ENCODE measurements around the gene TKTL1.
"Not testable (repeated sequence)": the region's sequence is repeated elsewhere in the genome, so short reads cannot be mapped to it uniquely, and the experiment has no call there.

The TKTL1 gene, protein sequence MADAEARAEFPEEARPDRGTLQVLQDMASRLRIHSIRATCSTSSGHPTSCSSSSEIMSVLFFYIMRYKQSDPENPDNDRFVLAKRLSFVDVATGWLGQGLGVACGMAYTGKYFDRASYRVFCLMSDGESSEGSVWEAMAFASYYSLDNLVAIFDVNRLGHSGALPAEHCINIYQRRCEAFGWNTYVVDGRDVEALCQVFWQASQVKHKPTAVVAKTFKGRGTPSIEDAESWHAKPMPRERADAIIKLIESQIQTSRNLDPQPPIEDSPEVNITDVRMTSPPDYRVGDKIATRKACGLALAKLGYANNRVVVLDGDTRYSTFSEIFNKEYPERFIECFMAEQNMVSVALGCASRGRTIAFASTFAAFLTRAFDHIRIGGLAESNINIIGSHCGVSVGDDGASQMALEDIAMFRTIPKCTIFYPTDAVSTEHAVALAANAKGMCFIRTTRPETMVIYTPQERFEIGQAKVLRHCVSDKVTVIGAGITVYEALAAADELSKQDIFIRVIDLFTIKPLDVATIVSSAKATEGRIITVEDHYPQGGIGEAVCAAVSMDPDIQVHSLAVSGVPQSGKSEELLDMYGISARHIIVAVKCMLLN

DNA sequence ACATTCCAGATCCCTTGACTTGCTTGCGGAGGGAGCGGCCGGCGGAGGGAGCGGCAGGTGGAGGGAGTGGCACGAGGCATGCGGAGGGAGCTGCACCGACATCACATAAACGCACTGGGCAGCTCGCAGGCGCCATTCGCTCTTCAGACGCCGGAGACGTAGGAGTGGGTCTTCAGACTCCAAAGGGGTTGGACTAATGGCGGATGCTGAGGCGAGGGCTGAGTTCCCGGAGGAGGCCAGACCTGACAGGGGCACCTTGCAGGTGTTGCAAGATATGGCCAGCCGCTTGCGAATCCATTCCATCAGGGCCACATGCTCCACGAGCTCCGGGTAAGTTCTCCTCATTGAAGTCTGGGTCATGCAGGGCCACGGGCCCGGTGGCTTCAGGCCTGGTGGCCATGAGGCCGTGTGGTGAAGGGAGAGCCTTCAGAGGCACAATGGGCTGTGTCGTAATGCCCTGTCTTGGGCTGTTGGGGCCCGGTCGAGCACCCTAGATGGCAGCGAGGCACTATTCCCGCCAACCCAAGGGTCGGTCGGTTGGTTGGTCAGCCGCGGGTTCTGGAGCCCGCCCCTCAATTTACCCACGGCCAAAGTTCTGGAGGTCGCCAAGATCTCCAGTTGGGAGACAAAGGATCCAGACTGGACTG lies at the start of gene TKTL1:
TKTL1 (plus strand) TSS at position 132 of the 647 bp plus-strand sequence; CDS start at position 197, 65 bp downstream.
- DNase-seq: no peak

DNA sequence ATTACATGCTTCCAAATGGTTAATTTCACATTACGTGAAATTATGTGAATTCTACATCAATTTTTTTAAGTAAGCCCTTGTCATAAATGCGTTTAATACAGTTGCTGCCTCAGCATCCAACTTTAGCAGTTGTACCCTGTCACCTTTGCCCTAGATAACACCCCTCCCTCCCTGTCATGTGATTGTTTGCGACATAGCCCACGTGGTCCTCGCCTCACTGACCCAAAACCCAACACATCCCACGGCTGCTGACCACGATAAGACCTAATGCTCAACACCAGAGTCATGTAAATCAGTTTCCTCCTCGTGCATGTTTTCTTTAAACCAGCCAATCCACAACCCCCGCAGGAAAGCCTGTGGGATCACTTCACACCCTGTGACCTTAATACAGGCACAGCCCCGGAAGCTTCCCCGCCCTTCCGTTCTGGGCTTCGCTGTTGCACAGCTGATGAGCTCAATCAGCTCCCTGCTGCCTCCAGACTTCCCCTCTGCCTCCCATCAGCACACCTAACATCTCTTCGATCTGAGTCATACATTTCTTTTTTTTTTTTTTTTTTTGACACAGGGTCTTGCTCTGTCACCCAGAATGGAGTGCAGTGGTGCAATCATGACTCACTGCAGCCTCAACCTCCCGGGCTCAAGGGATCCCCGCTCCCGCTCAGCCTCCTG lies 48.1 kb upstream of the TKTL1 start:
- DNase-seq: not testable (repeated sequence)

DNA sequence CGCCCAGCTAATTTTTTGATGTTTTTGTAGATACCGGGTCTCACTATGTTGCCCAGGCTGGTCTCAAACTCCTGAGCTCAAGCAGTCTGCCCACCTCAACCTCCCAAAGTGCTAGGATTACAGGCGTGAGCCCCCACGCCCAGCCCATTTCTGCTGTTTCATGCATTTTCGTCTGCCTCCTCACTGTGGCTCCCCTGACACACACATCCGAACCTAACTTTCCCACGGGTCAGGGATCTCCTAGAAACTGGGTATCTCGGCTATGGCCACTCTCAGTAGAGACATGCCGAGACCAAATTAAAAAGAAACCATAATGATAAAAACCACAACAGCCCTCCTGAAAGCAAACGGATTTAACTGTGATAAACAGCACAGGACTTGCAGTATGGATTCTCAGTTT lies 47.5 kb upstream of the TKTL1 start:
- DNase-seq: not testable (repeated sequence)

DNA sequence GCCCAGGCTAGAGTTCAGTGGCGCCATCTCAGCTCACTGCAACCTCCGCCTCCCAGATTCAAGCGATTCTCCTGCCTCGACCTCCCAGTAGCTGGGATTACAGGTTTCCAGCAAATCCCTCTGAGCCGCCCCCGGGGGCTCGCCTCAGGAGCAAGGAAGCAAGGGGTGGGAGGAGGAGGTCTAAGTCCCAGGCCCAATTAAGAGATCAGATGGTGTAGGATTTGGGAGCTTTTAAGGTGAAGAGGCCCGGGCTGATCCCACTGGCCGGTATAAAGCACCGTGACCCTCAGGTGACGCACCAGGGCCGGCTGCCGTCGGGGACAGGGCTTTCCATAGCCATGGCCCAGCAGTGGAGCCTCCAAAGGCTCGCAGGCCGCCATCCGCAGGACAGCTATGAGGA lies 38.3 kb upstream of the TKTL1 start, which contains the start of gene OPN1MW3:
OPN1MW3 (plus strand) TSS at position 301 of the 400 bp plus-strand sequence; CDS start at position 339, 38 bp downstream.
- not testable (repeated sequence) for DNase-seq

- not testable (repeated sequence) for DNase-seq
Measured at GRCh38 chrX:154258711-154259110, 36.9 kb upstream of the TKTL1 start.

DNA sequence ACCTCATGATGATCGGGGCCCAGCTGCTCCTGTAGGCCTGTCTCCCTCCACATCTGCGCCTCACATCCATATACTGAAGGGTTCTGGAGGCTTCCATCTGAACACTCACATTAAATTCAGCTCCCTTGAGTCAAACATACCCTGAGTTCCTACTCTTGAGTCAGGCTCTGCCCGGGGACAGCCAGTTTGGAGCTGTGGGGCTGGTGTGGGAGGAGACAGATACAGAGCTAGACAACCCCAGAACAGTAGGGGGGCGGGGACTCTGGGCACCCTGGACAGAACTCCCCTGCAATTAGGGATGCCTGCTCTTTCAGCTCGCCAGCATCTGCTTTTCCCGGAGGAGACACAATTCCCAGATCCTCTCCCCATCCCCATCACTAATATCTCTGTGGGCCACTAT lies 32.5 kb upstream of the TKTL1 start:
- DNase-seq: not testable (repeated sequence)

DNA sequence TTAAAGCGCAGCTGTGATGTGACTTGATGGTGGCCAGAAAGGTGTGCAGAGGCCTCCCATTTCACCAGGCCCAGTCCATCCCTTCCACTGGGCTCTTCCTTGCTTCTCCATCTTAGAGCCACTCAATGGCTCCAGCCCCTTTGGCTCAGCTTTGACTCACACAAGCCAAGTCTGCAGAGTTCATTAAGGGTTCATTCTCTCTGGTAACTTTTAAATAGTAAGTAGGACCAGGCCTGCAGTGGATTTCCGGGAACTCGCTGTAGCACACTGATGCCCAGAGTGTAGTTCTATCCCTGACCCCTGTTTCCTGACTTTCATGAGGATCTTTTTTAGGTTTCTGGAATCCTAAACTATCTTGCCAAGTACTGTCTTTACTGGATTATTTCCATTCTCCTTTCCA lies 26.4 kb upstream of the TKTL1 start:
- DNase-seq: not testable (repeated sequence)

DNA sequence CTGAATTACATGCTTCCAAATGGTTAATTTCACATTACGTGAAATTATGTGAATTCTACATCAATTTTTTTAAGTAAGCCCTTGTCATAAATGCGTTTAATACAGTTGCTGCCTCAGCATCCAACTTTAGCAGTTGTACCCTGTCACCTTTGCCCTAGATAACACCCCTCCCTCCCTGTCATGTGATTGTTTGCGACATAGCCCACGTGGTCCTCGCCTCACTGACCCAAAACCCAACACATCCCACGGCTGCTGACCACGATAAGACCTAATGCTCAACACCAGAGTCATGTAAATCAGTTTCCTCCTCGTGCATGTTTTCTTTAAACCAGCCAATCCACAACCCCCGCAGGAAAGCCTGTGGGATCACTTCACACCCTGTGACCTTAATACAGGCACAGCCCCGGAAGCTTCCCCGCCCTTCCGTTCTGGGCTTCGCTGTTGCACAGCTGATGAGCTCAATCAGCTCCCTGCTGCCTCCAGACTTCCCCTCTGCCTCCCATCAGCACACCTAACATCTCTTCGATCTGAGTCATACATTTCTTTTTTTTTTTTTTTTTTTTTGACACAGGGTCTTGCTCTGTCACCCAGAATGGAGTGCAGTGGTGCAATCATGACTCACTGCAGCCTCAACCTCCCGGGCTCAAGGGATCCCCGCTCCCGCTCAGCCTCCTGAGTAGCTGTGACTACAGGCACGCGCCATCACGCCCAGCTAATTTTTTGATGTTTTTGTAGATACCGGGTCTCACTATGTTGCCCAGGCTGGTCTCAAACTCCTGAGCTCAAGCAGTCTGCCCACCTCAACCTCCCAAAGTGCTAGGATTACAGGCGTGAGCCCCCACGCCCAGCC lies 10.9 kb upstream of the TKTL1 start:
- not testable (repeated sequence) for DNase-seq

- DNase-seq: not testable (repeated sequence)
Measured at GRCh38 chrX:154286406-154286805, 9.2 kb upstream of the TKTL1 start.

- no peak for DNase-seq
Measured at GRCh38 chrX:154294791-154295574, 612 bp upstream of the TKTL1 start, which contains the start of gene TEX28. Gene TEX28 (minus strand): TSS chrX:154295124. CDS start chrX:154292117, 3,007 bp downstream.

DNA sequence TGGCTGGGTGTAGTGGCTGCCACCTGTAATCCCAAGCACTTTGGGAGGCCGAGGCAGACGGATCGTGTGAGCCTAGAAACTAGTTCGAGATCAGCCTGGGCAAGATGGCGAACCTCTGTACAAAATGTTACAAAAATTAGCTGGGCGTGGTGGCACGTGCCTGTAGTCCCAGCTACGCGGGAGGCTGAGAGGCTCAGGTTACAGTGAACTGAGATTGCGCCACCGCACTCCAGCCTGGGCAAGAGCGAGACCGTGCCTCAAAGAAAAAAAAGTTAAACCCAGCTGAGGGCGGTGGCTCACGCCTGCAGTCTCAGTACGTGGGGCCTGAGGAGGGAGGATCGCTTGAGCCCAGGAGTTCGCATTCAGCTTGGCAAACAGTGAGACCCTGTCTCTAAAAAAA lies 1.1 kb downstream of the TKTL1 start:
- DNase-seq: no peak

DNA sequence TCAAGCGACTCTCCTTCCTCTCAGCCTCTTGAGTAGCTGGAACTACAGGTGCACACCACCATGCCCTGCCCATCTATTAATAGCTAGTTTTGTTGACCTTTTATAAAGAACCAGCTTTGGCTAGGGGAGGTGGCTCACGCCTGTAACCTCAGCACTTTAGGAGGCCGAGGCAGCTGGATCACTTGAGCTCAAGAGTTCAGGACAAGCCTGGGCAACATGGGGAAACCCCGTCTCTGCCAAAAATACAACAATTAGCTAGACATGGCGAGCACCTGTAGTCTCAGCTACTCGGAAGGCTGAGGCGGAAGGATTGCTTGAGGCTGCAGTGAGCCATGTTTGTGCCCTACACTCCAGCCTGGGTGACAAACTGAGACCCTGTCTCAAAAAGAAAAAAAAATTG lies 2.7 kb downstream of the TKTL1 start:
- DNase-seq: no peak

DNA sequence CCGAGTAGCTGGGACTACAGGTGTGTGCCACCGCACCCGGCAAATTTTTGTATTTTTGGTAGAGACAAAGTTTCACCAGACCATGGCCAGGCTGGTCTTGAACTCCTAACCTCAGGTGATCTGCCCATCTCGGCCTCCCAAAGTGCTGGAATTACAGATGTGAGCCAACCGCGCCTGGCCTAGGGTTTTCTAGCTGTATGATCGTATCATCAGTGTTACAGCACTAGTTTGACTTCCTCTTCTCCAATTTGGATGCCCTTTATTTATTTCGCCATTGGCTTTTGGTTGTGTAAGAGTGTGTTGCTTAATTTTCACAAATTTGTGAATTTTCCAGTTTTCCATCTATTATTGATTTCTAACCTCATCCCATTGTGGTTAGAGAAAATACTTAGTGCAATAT lies 5.2 kb downstream of the TKTL1 start:
- DNase-seq: no peak

DNA sequence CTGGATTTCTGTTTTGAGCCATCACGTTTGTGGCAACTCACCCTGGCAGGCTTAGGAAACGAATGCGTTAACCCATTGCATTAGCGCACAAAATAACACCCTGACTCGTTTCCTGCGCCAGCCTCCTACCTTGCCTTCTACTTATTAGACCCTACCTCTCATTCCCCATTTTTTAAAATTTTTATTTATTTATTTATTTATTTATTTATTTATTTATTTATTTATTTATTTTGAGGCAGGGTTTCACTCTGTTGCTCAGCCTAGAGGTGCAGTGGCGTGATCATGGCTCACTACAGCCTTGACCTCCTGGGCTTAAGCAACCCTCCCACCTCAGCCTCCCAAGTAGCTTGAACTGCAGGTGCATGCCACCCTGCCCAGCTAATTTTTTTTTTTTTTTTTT lies 7.4 kb downstream of the TKTL1 start:
- DNase-seq: not testable (repeated sequence)

GRCh38 chrX:154303476-154303875 lies 7.9 kb downstream of the TKTL1 start:
- no peak for DNase-seq

- no peak for DNase-seq
Measured at GRCh38 chrX:154304846-154305245, 9.3 kb downstream of the TKTL1 start.

DNA sequence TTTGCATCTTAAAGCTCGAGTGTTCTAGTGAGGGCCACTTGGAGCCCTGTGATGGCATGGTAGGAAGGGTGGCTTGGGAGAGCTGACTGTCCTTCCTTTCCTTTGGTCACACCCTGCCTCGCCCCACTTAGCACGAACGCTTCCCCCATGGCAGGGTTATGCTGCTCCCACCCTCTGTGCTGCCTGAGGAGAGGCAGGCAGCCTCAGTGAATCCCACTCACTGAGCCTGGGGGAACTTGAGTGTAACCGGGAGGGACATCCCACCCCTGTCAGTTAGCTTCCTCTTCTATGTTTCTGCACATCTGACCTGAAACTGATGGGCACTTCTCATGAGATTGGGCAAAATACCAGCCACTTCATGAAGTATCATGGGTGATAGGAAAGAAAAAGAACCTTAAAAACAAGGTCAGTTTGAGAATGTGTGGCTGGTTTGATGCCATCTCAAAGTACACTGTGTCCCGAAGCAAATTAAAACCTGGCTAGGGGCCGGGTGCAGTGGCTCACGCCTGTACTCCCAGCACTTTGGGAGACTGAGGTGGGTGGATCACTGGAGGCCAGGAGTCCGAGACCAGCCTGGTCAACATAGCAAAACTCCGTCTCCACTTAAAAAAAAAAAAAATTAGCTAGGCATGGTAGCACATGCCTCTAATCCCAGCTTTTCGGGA lies 10.1 kb downstream of the TKTL1 start:
- no peak for DNase-seq

GRCh38 chrX:154307202-154307601 lies 11.6 kb downstream of the TKTL1 start:
- no peak for DNase-seq

DNA sequence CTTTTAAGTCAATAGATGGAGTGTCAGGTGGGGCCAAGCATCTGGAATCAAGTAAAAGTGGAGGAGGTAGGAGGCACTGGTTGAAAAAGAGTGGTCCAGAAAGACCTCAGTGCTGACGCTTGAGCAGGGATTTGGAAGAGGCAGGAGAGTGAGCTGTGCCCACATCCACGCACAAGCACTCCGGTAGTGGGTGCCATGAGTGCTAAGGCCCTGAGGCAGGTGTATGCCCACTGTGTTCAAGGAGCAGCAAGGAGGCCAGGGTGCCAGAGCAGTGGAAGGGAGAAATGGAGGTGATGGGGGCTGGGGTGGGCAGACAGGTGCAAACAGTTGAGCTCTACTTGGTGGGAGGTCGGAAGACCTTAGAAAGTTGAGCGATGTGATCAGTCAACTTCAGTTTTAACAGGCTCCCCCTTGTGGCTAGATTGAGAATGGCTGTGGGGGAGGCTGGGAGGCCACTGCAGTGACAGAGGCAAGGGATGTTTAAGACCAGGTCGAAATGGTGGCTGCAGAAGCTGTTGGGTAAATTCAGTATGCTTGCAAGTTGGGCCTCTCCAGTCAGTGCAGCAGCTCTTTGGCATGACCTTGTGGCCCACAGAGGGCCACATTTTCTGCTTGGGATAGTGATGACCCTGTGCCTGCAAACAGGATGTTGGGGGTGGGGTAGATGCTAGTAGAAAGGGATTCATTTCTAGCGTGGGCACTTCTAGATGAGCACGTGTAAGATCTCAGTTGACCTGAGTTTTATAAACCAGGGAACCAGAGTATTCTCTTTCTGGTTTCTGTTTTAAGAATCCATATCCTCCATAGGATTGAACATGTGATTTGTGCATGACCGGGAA lies 12.7 kb downstream of the TKTL1 start:
- peak; percentile 67 to 68 for DNase-seq

Data from stimulated activated CD4-positive, alpha-beta T cell treated with anti-CD3 and anti-CD28 coated beads, Interleukin-4, amount 100 ng/mL, for 4 hours (primary cell).